Astrocyte of the spinal cord (primary cell): ENCODE measurements around the gene PCDHGA9.

Source experiments
- DNase-seq: peaks from one replicate; pipeline ENCODE4 v3.0.0; 2011; ENCODE audit warnings: low read depth, low spot score
- H3K4me3 ChIP-seq: 2 replicates; pipeline ENCODE4 v1.5.1; 2011; ENCODE audit warnings: low read depth, mild to moderate bottlenecking, low read length, moderate library complexity
- CTCF ChIP-seq: IDR thresholded peaks from 2 replicates; pipeline ENCODE4 v1.5.1; 2012; ENCODE audit warnings: low read depth, mild to moderate bottlenecking, low read length, inconsistent platforms
- in situ Hi-C: cut with HindIII; loops from 2 replicates; pipeline ENCODE4 v1.10.0; 2017; ENCODE audit warnings: low sequenced_read_pairs

The PCDHGA9 gene

GRCh38 chr5:141440341-141440740 is 37.8 kb downstream of the PCDHGA9 start:
- H3K4me3 ChIP-seq = no peak overlapping the region
- in situ Hi-C loops = no loop called here
- no peak for DNase-seq
- no peak for TF ChIP-seq CTCF

DNA sequence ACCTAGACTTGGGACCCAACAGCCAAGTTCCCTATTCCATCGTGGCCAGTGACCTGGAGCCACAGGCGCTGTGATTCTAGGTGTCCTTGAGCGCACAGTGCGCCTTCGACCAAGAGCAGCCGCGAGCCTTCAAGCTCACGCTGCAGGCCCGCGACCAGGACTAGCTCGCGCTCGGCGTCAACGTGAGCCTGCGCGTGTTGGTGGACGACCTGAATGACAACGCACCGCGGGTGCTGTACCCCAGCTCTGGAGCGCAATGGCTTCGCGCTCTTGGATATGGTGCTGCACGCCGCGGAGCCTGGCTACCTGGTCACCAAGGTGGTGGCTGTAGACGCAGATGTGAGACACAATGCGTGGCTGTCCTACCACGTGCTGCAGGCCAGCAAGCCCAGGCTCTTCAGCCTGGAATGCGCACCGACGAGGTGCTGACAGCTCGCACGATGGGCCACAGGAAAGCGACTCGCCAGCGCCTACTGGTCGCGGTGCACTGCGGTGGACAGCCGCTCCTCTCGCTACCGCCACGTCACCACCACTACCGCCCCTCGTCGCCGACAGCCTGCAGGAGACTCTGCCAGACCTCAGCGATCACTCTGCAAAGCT is 39.1 kb downstream of the PCDHGA9 start:
- no peak overlapping the region for H3K4me3 ChIP-seq
- TF ChIP-seq CTCF = no peak
- DNase-seq = no peak
- in situ Hi-C loops = no loop called here
